ENCODE data around the gene SEC16A. TPM values are rescaled to one million over a fixed set of nuclear protein-coding genes. Genes with fewer than 3 reads are reported as not detected.
A peak's percentile ranks its signal among the peaks of the same experiment; 100 is the strongest.

Gene SEC16A
- total RNA-seq, 4 donors from 2014 or later: 63.5 to 80.8 (median 74.6) TPM

- H3K36me3 ChIP-seq: peaks cover 0 to 4% (median 0%) of the 10 kb centered on the region in 3 donors
- no peaks in the 10 kb centered on the region for H3K9me3 ChIP-seq
- H3K4me3 ChIP-seq: peak overlapping the region in 2 of 4 donors; percentile 2 to 27
- peak in 2 of 3 donors; percentile 84 to 89 for DNase-seq
- TF ChIP-seq, protein P1, sequence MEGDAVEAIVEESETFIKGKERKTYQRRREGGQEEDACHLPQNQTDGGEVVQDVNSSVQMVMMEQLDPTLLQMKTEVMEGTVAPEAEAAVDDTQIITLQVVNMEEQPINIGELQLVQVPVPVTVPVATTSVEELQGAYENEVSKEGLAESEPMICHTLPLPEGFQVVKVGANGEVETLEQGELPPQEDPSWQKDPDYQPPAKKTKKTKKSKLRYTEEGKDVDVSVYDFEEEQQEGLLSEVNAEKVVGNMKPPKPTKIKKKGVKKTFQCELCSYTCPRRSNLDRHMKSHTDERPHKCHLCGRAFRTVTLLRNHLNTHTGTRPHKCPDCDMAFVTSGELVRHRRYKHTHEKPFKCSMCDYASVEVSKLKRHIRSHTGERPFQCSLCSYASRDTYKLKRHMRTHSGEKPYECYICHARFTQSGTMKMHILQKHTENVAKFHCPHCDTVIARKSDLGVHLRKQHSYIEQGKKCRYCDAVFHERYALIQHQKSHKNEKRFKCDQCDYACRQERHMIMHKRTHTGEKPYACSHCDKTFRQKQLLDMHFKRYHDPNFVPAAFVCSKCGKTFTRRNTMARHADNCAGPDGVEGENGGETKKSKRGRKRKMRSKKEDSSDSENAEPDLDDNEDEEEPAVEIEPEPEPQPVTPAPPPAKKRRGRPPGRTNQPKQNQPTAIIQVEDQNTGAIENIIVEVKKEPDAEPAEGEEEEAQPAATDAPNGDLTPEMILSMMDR (IDR thresholded peaks at IDR 0.05): no peak
- TF ChIP-seq POLR2A (IDR thresholded peaks at IDR 0.05): peak; percentile 49 to 58
- peaks cover 21 to 92% (median 29%) of the 10 kb centered on the region in 4 donors for H3K4me1 ChIP-seq
- H3K27ac ChIP-seq: peak overlapping the region; percentile 38 to 96 (median 75)
- H3K27me3 ChIP-seq: no peaks in the 10 kb centered on the region
Observed at GRCh38 chr9:136526625-136527066, 43.8 kb upstream of the SEC16A start.

DNA sequence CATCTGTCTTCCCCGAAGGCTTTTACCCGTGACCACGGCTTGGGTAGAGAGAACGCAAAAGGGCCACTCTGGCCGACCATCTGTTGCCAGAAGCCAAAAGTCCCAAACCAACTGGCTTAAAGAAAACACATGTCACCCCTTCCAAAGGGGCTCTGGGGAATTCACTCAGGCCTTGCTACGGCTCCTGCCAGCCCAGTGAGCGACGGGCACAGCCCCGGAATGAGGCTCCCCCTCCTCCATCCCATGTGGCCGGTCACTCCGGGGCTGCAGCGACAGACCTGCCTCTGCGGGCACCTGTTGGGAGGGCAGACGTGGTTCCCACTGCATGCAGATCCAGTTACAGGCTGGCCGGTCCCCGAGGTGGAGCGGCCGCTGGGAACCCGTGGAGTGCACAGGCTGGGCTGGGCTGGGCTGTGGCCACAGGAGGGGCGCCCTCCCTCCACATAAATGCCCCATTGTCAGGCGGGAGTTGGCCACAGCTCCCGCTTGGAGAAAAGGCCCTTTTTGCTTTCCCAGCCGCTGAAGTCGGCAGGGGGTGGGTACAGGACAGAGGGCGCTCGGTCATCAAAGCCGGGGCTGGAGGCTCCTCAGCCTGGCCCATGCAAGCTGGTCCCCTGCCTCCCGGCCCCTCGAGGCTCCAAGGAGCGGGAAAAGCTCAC lies 43.1 kb upstream of the SEC16A start:
- no peak for DNase-seq
- peak overlapping the region in 1 of 4 donors; percentile 6 for H3K4me3 ChIP-seq

GRCh38 chr9:136525207-136525606 lies 42.4 kb upstream of the SEC16A start:
- TF ChIP-seq POLR2A (IDR thresholded peaks at IDR 0.05): no peak
- TF ChIP-seq, protein P1 (IDR thresholded peaks at IDR 0.05): no peak
- Histone ChIP-seq H3K4me1 (peaks cover 14 to 92% (median 27%) of the 10 kb centered on the region in 4 donors), H3K27me3 (no peaks in the 10 kb centered on the region), H3K36me3 (peaks cover 0 to 4% (median 0%) of the 10 kb centered on the region in 3 donors), H3K27ac (peak overlapping the region in 1 of 4 donors; percentile 5), H3K4me3 (no peak overlapping the region), H3K9me3 (no peaks in the 10 kb centered on the region)
- DNase-seq: no peak

More for the DNA sequence above, 43.1 kb upstream of the SEC16A start:
- no peak for TF ChIP-seq POLR2A (IDR thresholded peaks at IDR 0.05)
- TF ChIP-seq, protein P1 (IDR thresholded peaks at IDR 0.05): no peak
- Histone ChIP-seq H3K27me3 (no peaks in the 10 kb centered on the region), H3K9me3 (no peaks in the 10 kb centered on the region), H3K27ac (peak overlapping the region; percentile 38 to 96 (median 75)), H3K36me3 (peaks cover 0 to 4% (median 0%) of the 10 kb centered on the region in 3 donors), H3K4me1 (peaks cover 20 to 92% (median 31%) of the 10 kb centered on the region in 4 donors)

GRCh38 chr9:136522314-136523237 lies 39.7 kb upstream of the SEC16A start:
- Histone ChIP-seq H3K4me3 (no peak overlapping the region), H3K4me1 (peaks cover 11 to 81% (median 15%) of the 10 kb centered on the region in 4 donors), H3K27me3 (no peaks in the 10 kb centered on the region), H3K27ac (peak overlapping the region in 3 of 4 donors; percentile 22 to 65 (median 38)), H3K36me3 (peaks cover 0 to 21% (median 0%) of the 10 kb centered on the region in 3 donors), H3K9me3 (no peaks in the 10 kb centered on the region)
- TF ChIP-seq, protein P1 (IDR thresholded peaks at IDR 0.05): no peak
- TF ChIP-seq POLR2A (IDR thresholded peaks at IDR 0.05): no peak
- DNase-seq: no peak

DNA sequence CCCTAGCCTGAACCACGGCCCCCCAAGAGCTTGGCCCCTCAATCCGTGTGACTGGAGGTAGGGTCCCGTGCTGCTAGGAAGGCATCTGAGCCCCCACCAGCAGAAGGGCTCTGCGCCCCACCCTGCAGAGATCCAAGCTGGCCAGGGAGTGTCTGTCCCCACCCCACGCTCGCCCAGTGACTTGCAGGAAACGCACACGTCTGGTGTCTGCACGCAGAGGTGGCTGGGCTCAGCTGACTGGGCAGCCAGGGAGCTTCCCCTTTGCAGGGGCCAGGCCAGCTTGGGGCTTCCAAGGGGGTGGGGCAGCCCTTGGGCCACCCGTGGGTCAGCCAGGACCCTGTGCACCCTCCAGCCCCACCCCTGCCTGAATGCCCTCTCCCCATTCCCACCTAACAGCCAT lies 38.7 kb upstream of the SEC16A start:
- peaks cover 11 to 71% (median 12%) of the 10 kb centered on the region in 4 donors for H3K4me1 ChIP-seq
- peak; percentile 27 to 78 (median 77) for DNase-seq
- TF ChIP-seq, protein P1 (IDR thresholded peaks at IDR 0.05): no peak
- peak in 1 of 2 donors; percentile 17 for TF ChIP-seq POLR2A (IDR thresholded peaks at IDR 0.05)
- no peaks in the 10 kb centered on the region for H3K27me3 ChIP-seq
- H3K27ac ChIP-seq: peak overlapping the region; percentile 32 to 80 (median 64)
- no peak overlapping the region for H3K4me3 ChIP-seq
- no peaks in the 10 kb centered on the region for H3K9me3 ChIP-seq
- H3K36me3 ChIP-seq: peaks cover 0 to 31% (median 0%) of the 10 kb centered on the region in 3 donors

Measured in Peyer's patch (tissue), 4 donors.